MM.1S (cell line): Measurements from ENCODE around the gene RPL10A.

Experiments used
- DNase-seq: peaks from one replicate; pipeline ENCODE4 v3.0.0-alpha.2; 2015
- H2AFZ ChIP-seq: fragments of 300-600 bp; sonication (generic); 2 replicates; pipeline ENCODE4 v1.6.0; 2016; ENCODE audit warnings: antibody characterized with exemption, low read length
- H3F3A ChIP-seq: fragments of 300-600 bp; sonication (generic); 2 replicates; pipeline ENCODE4 v1.6.1; 2016; ENCODE audit warnings: mild to moderate bottlenecking, antibody characterized with exemption, low read length, moderate library complexity, mixed read lengths; ENCODE audit not compliant: insufficient read depth
- H3K27ac ChIP-seq: fragments of 300-600 bp; sonication (generic); 2 replicates; pipeline ENCODE4 v1.5.1; 2016; ENCODE audit warnings: mild to moderate bottlenecking, low read length
- H3K27me3 ChIP-seq: fragments of 300-600 bp; sonication (generic); replicated peaks from 2 replicates; pipeline ENCODE4 v1.6.0; 2016; ENCODE audit warnings: low read length; ENCODE audit not compliant: insufficient read depth
- H3K36me3 ChIP-seq: fragments of 300-600 bp; sonication (generic); replicated peaks from 2 replicates; pipeline ENCODE4 v1.6.1; 2016; ENCODE audit warnings: mild to moderate bottlenecking, low read length, mixed read lengths; ENCODE audit not compliant: insufficient read depth
- H3K4me1 ChIP-seq: fragments of 300-600 bp; sonication (generic); 2 replicates; pipeline ENCODE4 v1.6.1; 2016; ENCODE audit warnings: low read length, mixed read lengths
- H3K4me2 ChIP-seq: fragments of 300-600 bp; sonication (generic); 2 replicates; pipeline ENCODE4 v1.6.0; 2016; ENCODE audit warnings: low read depth, low read length
- H3K4me3 ChIP-seq: fragments of 300-600 bp; sonication (generic); 2 replicates; pipeline ENCODE4 v1.5.1; 2016; ENCODE audit warnings: low read length, mixed read lengths
- H3K79me2 ChIP-seq: fragments of 300-600 bp; sonication (generic); 2 replicates; pipeline ENCODE4 v1.6.1; 2016; ENCODE audit warnings: mixed run types, low read length, mixed read lengths
- H3K9ac ChIP-seq: fragments of 300-600 bp; sonication (generic); 2 replicates; pipeline ENCODE4 v1.6.1; 2016; ENCODE audit warnings: low read length, mixed read lengths
- H3K9me2 ChIP-seq: fragments of 300-600 bp; sonication (generic); replicated peaks from 2 replicates; pipeline ENCODE4 v1.6.1; 2016; ENCODE audit warnings: mild to moderate bottlenecking, low read length, mixed read lengths; ENCODE audit not compliant: insufficient read depth
- H3K9me3 ChIP-seq: fragments of 300-600 bp; sonication (generic); replicated peaks from 2 replicates; pipeline ENCODE4 v1.6.1; 2016; ENCODE audit warnings: mild to moderate bottlenecking, low read length, mixed read lengths; ENCODE audit not compliant: insufficient read depth
- H4K20me1 ChIP-seq: fragments of 300-600 bp; sonication (generic); 2 replicates; pipeline ENCODE4 v1.6.1; 2016; ENCODE audit warnings: mild to moderate bottlenecking, low read length, moderate library complexity, mixed read lengths; ENCODE audit not compliant: insufficient read depth
- CTCF ChIP-seq: fragments of 300-600 bp; sonication (generic); IDR thresholded peaks from 2 replicates; pipeline ENCODE4 v1.5.1; 2016; ENCODE audit warnings: antibody characterized with exemption, low read length, mixed read lengths
- EZH2 ChIP-seq: fragments of 300-600 bp; sonication (generic); optimal IDR thresholded peaks from 2 replicates; pipeline ENCODE3; 2017; ENCODE audit warnings: low read depth, mild to moderate bottlenecking, antibody characterized with exemption, low read length, mixed read lengths
- EZH2phosphoT487 ChIP-seq: fragments of 300-600 bp; sonication (generic); IDR thresholded peaks from 2 replicates; pipeline ENCODE4 v1.6.1; 2018; ENCODE audit warnings: antibody characterized with exemption, low read length

RPL10A gene

GRCh38 chr6:35511562-35511941 is 43.4 kb downstream of the RPL10A start:
- H3K4me2 ChIP-seq, result no peak overlapping the region
- no peaks in the 10 kb centered on the region for H3K79me2 ChIP-seq
- no peaks in the 10 kb centered on the region for H3K36me3 ChIP-seq
- no peaks in the 10 kb centered on the region for H3F3A ChIP-seq
- no peaks in the 10 kb centered on the region for H3K9me3 ChIP-seq
- no peaks in the 10 kb centered on the region for H4K20me1 ChIP-seq
- H3K27me3 ChIP-seq, result no peaks in the 10 kb centered on the region; the same call in 1 of the 2 replicates
- H3K4me3 ChIP-seq, result no peak overlapping the region
- no peaks in the 10 kb centered on the region for H3K9me2 ChIP-seq
- H3K9ac ChIP-seq, result no peak overlapping the region
- no peak for DNase-seq
- TF ChIP-seq EZH2, result no peak
- no peak for TF ChIP-seq CTCF
- TF ChIP-seq EZH2phosphoT487, result no peak
- H2AFZ ChIP-seq, result no peak overlapping the region
- no peaks in the 10 kb centered on the region for H3K4me1 ChIP-seq
- no peak overlapping the region for H3K27ac ChIP-seq

- no peaks in the 10 kb centered on the region for H3K9me3 ChIP-seq
- no peaks in the 10 kb centered on the region; the same call in 1 of the 2 replicates for H3K27me3 ChIP-seq
- H3K4me3 ChIP-seq, result no peak overlapping the region
- no peaks in the 10 kb centered on the region for H3F3A ChIP-seq
- H3K4me2 ChIP-seq, result no peak overlapping the region
- no peak overlapping the region for H3K27ac ChIP-seq
- H3K9ac ChIP-seq, result no peak overlapping the region
- no peaks in the 10 kb centered on the region for H4K20me1 ChIP-seq
- no peak for DNase-seq
- no peak overlapping the region for H2AFZ ChIP-seq
- no peaks in the 10 kb centered on the region for H3K79me2 ChIP-seq
- H3K36me3 ChIP-seq, result no peaks in the 10 kb centered on the region
- H3K9me2 ChIP-seq, result no peaks in the 10 kb centered on the region
- TF ChIP-seq EZH2phosphoT487 (no peak), EZH2 (no peak), CTCF (no peak)
- no peaks in the 10 kb centered on the region for H3K4me1 ChIP-seq
Observed at GRCh38 chr6:35512006-35512405, 43.8 kb downstream of the RPL10A start.

DNA sequence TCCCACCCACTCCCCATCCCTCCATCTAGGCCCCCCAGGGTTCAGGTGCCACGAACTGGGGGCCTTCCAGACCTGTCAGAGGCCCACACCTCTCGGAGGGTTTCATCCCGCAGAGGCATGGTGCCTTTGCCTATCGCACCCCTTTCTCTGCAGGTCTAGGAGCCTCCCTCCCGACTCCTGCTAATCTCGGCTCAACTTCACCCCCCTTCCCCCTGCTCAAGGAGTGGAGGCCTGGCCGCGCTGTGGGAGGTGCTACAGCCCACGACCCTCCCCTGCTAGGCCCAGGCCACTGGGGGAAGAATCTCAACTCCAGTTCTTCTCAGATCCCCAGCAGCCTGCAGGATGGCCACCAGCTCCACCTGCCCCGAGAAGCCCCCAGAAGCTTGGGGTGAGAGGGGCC is 44.5 kb downstream of the RPL10A start, which contains the start of gene TULP1:
Gene TULP1, minus strand, starts transcription at position 157 of the 400 bp plus-strand sequence. Its CDS starts 38 bp downstream, at position 119.
- TF ChIP-seq EZH2, result no peak
- TF ChIP-seq EZH2phosphoT487, result no peak
- no peak for TF ChIP-seq CTCF
- H3K4me3 ChIP-seq, result no peak within 1 kb of the TSS
- no peaks in the 10 kb centered on the region for H3K9me3 ChIP-seq
- no peaks in the 10 kb centered on the region for H3K4me1 ChIP-seq
- no peaks in the 10 kb centered on the region for H3K36me3 ChIP-seq
- H3K79me2 ChIP-seq, result no peaks in the 10 kb centered on the region
- no peak within 1 kb of the TSS for H3K4me2 ChIP-seq
- no peak within 1 kb of the TSS for H2AFZ ChIP-seq
- no peaks in the 10 kb centered on the region for H3K9me2 ChIP-seq
- no peak within 1 kb of the TSS for H3K27ac ChIP-seq
- no peak for DNase-seq
- no peaks in the 10 kb centered on the region for H3F3A ChIP-seq
- no peaks in the 10 kb centered on the region for H4K20me1 ChIP-seq
- no peak within 1 kb of the TSS for H3K9ac ChIP-seq
- no peaks in the 10 kb centered on the region; the same call in 1 of the 2 replicates for H3K27me3 ChIP-seq
